Measurements from ENCODE around the gene MAML2.

MAML2 gene

DNA sequence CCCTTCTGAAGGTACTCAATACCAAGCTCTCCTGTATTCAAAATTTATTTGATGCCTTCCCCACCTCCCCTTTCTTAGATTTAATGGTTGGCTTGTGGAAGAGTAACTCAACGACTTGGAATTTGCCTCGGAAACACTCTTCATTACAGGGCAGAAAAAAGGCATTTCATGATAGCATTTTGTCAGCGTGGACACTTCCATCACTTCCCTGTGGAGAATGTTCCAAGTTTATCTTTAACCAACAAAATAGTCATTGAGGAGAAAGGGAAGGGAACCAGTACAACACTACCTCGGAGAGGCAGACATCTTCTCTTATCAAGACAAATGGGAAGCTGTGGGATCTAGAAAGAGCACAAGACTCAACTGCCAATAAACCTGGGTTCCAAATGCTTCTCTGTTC is 241.8 kb downstream of the MAML2 start:
- TF ChIP-seq, protein P1, sequence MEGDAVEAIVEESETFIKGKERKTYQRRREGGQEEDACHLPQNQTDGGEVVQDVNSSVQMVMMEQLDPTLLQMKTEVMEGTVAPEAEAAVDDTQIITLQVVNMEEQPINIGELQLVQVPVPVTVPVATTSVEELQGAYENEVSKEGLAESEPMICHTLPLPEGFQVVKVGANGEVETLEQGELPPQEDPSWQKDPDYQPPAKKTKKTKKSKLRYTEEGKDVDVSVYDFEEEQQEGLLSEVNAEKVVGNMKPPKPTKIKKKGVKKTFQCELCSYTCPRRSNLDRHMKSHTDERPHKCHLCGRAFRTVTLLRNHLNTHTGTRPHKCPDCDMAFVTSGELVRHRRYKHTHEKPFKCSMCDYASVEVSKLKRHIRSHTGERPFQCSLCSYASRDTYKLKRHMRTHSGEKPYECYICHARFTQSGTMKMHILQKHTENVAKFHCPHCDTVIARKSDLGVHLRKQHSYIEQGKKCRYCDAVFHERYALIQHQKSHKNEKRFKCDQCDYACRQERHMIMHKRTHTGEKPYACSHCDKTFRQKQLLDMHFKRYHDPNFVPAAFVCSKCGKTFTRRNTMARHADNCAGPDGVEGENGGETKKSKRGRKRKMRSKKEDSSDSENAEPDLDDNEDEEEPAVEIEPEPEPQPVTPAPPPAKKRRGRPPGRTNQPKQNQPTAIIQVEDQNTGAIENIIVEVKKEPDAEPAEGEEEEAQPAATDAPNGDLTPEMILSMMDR (conservative IDR thresholded peaks at IDR 0.05; ENCODE audit: low read depth, low read length) = no peak
- H3K4me3 ChIP-seq (ENCODE audit: low read length) = no peak overlapping the region
- no peak for DNase-seq (ENCODE audit: low read depth)

DNA sequence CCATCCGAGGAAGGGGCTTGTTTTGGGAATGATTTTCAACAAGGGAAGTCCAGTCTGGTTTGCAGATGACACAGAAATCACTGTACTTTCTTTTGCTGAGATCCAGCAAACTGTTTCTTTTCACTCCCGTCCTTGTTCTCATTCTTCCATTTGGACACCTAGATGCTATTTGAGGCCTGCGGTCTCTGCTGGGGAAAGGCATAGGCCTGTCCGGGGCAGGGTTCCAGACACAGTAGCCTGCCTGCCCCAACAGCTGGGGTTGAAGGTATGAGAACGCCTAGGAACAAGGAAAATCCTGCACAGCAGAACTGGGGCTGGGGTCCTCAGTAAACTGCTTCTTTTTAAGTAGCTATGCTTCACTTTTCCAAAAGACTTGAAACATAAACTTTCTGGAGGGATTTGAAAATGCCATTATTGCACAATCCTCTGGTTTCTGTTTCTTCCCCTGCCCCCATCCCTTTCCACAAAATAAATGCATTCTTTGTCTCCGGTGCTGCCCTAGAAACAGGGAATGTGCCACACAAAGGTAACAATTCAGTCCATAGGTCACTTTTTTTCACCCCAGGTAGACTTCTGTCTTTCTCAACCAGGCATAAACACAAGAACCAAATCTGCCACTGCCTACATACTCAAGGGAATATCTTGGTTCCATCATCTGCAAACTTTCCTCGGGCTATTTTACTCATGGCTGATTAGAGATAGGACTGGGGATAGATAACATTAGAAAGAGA is 244.3 kb downstream of the MAML2 start:
- TF ChIP-seq, protein P1 (conservative IDR thresholded peaks at IDR 0.05; ENCODE audit: low read depth, low read length) = no peak
- DNase-seq (ENCODE audit: low read depth) = no peak
- no peak overlapping the region for H3K4me3 ChIP-seq (ENCODE audit: low read length)

DNA sequence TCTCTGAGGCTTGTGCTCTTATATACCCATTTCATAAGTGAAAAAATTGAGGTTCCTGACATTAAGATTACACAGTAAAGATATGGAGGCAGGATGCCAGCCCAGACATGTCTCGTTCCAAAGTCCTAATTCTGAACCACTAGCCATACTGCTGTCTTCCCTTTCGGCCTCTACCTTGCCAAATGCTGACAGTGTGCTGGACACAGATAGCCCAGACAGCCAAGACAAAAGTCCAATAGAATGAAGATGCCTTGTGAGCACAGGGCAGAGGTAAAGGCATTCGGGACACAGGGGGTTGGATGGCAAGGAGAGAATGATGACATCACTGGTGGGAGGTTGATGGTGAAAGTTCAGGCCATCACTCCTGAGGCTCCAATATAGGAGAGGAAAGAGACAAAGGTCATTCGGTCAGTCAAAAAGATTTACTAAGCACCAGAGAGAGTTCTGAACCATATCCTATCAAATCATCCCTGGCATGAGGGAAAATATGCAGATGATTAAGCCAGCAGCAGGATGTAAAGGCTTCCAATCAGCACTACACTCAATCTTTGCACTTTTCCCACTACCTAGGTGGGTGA is 245.1 kb downstream of the MAML2 start:
- no peak overlapping the region for H3K4me3 ChIP-seq (ENCODE audit: low read length)
- TF ChIP-seq, protein P1 (conservative IDR thresholded peaks at IDR 0.05; ENCODE audit: low read depth, low read length) = no peak
- DNase-seq (ENCODE audit: low read depth) = no peak

DNA sequence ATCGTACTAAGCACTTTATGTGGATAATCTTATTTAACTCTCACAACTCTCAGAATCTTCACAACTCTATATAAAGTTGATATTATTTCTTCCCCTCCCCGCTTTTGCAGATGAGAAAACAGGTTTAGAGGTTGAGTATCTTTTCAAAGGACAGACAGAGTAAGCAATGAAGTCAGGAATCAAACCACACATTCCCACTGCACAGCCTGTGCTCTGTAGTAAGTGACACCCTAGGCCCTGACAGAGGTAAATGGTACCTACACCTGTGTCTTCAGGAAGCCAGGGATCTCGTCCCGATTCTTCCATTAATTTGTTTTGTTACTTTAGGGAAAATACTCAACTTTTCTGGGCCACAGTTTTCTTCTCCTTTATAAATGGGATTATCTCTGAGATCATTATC is 246.6 kb downstream of the MAML2 start:
- TF ChIP-seq, protein P1 (conservative IDR thresholded peaks at IDR 0.05; ENCODE audit: low read depth, low read length) = no peak
- no peak overlapping the region for H3K4me3 ChIP-seq (ENCODE audit: low read length)
- DNase-seq (ENCODE audit: low read depth) = no peak

DNA sequence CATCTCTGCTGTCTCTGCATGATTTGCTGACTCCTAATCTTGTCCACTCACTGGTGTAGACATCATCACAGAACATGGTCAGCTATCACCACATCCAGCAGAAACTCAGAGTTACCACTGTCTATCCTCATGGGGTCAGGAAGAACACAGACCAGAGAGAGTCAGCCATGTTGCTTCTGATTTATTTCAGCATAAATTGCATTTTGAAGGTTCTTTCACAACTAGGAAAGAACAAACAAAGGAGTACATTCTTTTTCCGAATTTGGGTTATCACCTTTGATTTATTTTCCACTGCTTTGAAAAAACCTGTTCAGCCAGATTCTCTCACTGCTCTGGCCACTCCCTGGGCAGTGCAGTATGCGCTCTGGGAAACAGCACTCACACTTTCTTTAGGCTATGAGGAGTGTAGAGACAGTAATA is 247.1 kb downstream of the MAML2 start:
- no peak for DNase-seq (ENCODE audit: low read depth)
- TF ChIP-seq, protein P1 (conservative IDR thresholded peaks at IDR 0.05; ENCODE audit: low read depth, low read length) = no peak
- no peak overlapping the region for H3K4me3 ChIP-seq (ENCODE audit: low read length)

DNA sequence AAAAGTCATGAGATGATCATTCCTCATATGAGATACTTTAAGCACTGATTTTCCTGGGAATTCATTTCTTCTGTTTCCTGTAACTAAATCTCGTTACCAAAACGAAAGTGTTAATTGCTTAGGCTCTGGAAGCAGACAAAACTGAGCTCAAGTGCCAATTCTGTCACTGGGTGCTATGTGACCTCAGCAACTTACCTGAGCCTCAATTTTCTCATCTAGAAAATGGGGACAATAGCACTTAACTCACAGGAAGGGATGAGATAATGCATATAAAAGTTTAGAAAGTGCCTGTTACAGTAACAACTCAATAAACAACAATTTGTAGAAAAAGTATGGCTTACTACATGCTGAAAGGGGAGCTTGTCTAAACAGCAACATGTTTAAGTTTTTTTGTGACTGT is 248.8 kb downstream of the MAML2 start:
- no peak for DNase-seq (ENCODE audit: low read depth)
- TF ChIP-seq, protein P1 (conservative IDR thresholded peaks at IDR 0.05; ENCODE audit: low read depth, low read length) = no peak
- no peak overlapping the region for H3K4me3 ChIP-seq (ENCODE audit: low read length)

DNA sequence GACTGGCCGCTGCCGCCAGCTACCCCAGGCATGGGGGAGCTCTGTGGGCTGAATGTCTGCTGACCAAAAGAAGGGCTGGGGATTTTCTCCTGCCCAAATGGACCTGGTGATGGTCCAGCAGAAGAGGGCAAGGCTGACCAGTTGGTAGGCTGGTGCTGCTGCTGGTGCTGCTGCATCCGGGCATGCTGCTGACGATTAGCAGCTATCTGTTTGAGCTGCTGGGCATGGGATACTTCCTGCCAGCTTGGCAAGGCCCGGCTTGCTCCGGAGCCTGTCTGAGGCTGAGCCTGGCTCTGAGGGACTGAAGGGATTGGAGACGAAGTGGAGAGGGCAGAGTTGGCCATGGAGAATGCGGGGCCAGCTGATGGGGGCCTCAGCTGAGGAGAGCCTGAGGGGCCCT is 250.5 kb downstream of the MAML2 start:
- no peak overlapping the region for H3K4me3 ChIP-seq (ENCODE audit: low read length)
- TF ChIP-seq, protein P1 (conservative IDR thresholded peaks at IDR 0.05; ENCODE audit: low read depth, low read length) = no peak
- no peak for DNase-seq (ENCODE audit: low read depth)
